ENCODE measurements around the gene HSPA4. TPM values are rescaled to one million over a fixed set of nuclear protein-coding genes. Genes with fewer than 3 reads are reported as not detected.

The HSPA4 gene
- total and polyA plus RNA-seq, 2 of the 4 experiments (the other 2 are of a cell fraction): 34.9 to 120 TPM

- no peak for ATAC-seq (ENCODE audit: low read depth)
- peaks cover 5% of the 10 kb centered on the region; the same call in 1 of the 2 replicates for H3K4me1 ChIP-seq (ENCODE audit: control insufficient read depth, insufficient read depth, low read length)
- H3K9me1 ChIP-seq (ENCODE audit: insufficient read depth, low read length): no peaks in the 10 kb centered on the region; the same call in 1 of the 2 replicates
- H2AFZ ChIP-seq (replicated peaks; ENCODE audit: low read length, poor library complexity): peak overlapping the region; percentile 16
- H3K9ac ChIP-seq (ENCODE audit: low read depth, low read length): no peak overlapping the region
- no peak overlapping the region for H3K14ac ChIP-seq (replicated peaks; ENCODE audit: low read depth, low read length)
- H3K56ac ChIP-seq (ENCODE audit: extremely low read depth, insufficient read depth, low read length): no peak overlapping the region
- intact Hi-C loops (cut with micrococcal nuclease) (loop anchor here (5.0 to 10.0 kb wide), 5 partner anchors 250 to 830 kb away; partner anchors contain the start of gene FSTL4), dilution Hi-C loops (cut with HindIII; ENCODE audit: low sequenced_read_pairs, unreplicated experiment) (no loop called here), in situ Hi-C loops (cut with MboI; ENCODE audit: low sequenced_read_pairs) (loop anchor here (5.0 to 10.0 kb wide), 3 partner anchors 140 to 833 kb away; no protein-coding TSS in a partner anchor)
- 93% methylated on average over 7 of the region's 13 CpGs; no CpG with 5 or more reads in 1 of the 2 experiments for WGBS, 2 experiments (ENCODE audit: extremely low coverage in 2 of 2, insufficient read length in 1 of 2)
- H3K4me2 ChIP-seq (ENCODE audit: low read depth, low read length): no peak overlapping the region
- peaks cover 3% of the 10 kb centered on the region for H3K27me3 ChIP-seq (ENCODE audit: control insufficient read depth, insufficient read depth, low read length)
- no peak overlapping the region for H2AK5ac ChIP-seq (ENCODE audit: low read depth, low read length)
- no peak overlapping the region for H3K18ac ChIP-seq (ENCODE audit: low read depth, low read length)
- no peak overlapping the region for H3K23ac ChIP-seq (ENCODE audit: low read depth, low read length)
- no TSS peak for BruUV-seq (replicated peaks)
- no peak overlapping the region for H2BK20ac ChIP-seq (ENCODE audit: low read depth, low read length)
- ChIA-PET POLR2A (ENCODE audit: unreplicated experiment) (interaction anchor here (0.6 kb wide), 1 partner anchor 110 kb away, joined by 3 read pairs; no protein-coding TSS in a partner anchor), CTCF (interaction anchor here (0.6 to 2.1 kb wide), 7 partner anchors 11 to 757 kb away, joined by 3 to 5 read pairs (median 3); no protein-coding TSS in a partner anchor)
- no peak overlapping the region for H2AK9ac ChIP-seq (replicated peaks; ENCODE audit: low read depth, low read length, poor library complexity)
- H2BK5ac ChIP-seq (ENCODE audit: low read depth, low read length, poor library complexity, severe bottlenecking): no peak overlapping the region
- H4K20me1 ChIP-seq (ENCODE audit: insufficient read depth, low read length): no peaks in the 10 kb centered on the region
- H2BK120ac ChIP-seq (ENCODE audit: low read depth, low read length): no peak overlapping the region
- no peak overlapping the region for H4K91ac ChIP-seq (ENCODE audit: insufficient read depth, low read depth, low read length)
- H3K79me1 ChIP-seq (ENCODE audit: low read depth in 1 of 2, low read length in 2 of 2): no peaks in the 10 kb centered on the region
- H3K4ac ChIP-seq (ENCODE audit: low read depth, low read length): no peak overlapping the region
- no peak overlapping the region for H2BK15ac ChIP-seq (ENCODE audit: low read depth, low read length)
- H4K8ac ChIP-seq (ENCODE audit: low read depth in 2 of 2, low read length in 2 of 2): no peak overlapping the region
- no peaks in the 10 kb centered on the region for H3K9me3 ChIP-seq (ENCODE audit: control insufficient read depth, insufficient read depth, low read length)
- no peak overlapping the region for H4K5ac ChIP-seq (ENCODE audit: low read depth, low read length)
- no peak overlapping the region for H3K27ac ChIP-seq (ENCODE audit: insufficient read depth, low read length)
- TF ChIP-seq SMC3 (IDR thresholded peaks at IDR 0.05; ENCODE audit: low read depth, low read length): no peak
- no peak for TF ChIP-seq MXI1 (IDR thresholded peaks at IDR 0.05; ENCODE audit: borderline replicate concordance, low read depth, low read length)
- no peak overlapping the region for H3K4me3 ChIP-seq (ENCODE audit: insufficient read depth, low read depth, low read length)
- H3K36me3 ChIP-seq (ENCODE audit: control insufficient read depth, insufficient read depth, low read length): no peaks in the 10 kb centered on the region
- DNase-seq: no peak
Observed at GRCh38 chr5:133112026-133112660, 60.3 kb downstream of the HSPA4 start.
